Measurements from ENCODE around the gene DNAJC30.

DNAJC30 gene

GRCh38 chr7:73646785-73647724 is 36.2 kb downstream of the DNAJC30 start:
- no peak overlapping the region for H3K4me3 ChIP-seq (ENCODE audit: low read length)
- no peak for TF ChIP-seq CTCF (conservative IDR thresholded peaks at IDR 0.05; ENCODE audit: low read depth, low read length)
- DNase-seq (ENCODE audit: low read depth): no peak

GRCh38 chr7:73645643-73646174 is 37.5 kb downstream of the DNAJC30 start:
- no peak overlapping the region for H3K4me3 ChIP-seq (ENCODE audit: low read length)
- DNase-seq (ENCODE audit: low read depth): no peak

GRCh38 chr7:73644688-73645286 is 38.5 kb downstream of the DNAJC30 start:
- no peak for TF ChIP-seq CTCF (conservative IDR thresholded peaks at IDR 0.05; ENCODE audit: low read depth, low read length)
- no peak for DNase-seq (ENCODE audit: low read depth)
- H3K4me3 ChIP-seq (ENCODE audit: low read length): no peak overlapping the region

More at GRCh38 chr7:73645643-73646174, 37.5 kb downstream of the DNAJC30 start:
- no peak for TF ChIP-seq CTCF (conservative IDR thresholded peaks at IDR 0.05; ENCODE audit: low read depth, low read length)

GRCh38 chr7:73642834-73643233 is 40.4 kb downstream of the DNAJC30 start:
- no peak for TF ChIP-seq CTCF (conservative IDR thresholded peaks at IDR 0.05; ENCODE audit: low read depth, low read length)
- no peak for DNase-seq (ENCODE audit: low read depth)
- no peak overlapping the region for H3K4me3 ChIP-seq (ENCODE audit: low read length)

DNA sequence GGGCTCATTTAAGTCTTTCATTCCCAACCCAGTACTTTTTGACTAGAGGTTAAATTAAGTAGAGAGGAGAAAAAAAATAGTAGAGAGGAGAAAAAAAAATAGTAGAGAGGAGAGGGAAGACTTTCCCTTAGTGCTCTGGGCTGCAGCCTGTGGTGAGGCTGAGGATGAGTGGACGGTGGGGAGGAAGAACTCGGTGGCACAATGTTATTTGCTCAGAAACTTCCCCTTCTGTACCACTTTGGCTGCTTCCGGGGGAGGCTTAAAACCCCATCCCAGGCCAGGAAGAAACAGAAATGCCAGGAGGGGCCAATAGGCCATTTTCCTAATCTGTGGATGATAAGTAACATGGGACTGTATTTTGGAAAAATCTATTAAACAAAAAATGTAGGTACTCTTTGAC is 44.3 kb downstream of the DNAJC30 start:
- DNase-seq (ENCODE audit: low read depth): no peak
- no peak overlapping the region for H3K4me3 ChIP-seq (ENCODE audit: low read length)
- TF ChIP-seq CTCF (conservative IDR thresholded peaks at IDR 0.05; ENCODE audit: low read depth, low read length): no peak

DNA sequence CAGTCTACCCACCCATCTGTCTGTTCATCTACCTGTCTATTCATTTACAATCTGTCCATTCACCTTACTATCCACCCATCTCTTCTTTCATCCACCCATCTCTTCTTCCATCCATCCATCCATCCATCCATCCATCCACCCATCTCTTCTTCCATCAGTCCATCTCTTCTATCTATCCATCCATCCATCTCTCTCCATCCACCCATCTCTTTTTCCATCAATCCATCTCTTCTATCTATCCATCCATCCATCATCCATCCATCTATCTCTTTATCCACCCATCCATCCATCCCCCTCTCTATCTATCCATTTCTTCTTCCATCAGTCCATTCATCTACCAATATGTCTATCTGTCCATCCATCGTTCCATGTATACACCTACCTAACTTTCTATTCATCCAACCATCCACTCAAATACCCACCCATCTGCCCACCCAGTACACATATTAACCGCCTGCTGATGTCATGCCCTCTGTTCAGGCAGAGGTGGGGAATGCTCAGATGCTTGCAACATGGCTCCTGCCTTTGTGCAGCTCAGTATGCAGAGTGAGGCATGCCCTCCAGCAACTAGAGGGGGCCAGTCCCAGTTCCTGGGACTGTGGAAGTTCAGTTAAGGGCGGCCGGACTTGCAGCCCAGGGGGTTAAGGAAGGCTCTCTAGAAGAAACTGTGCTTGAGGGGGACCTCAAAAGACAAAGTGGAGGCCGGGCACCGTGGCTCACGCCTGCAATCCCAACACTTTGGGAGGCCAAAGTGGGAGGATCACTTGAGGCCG is 47.6 kb downstream of the DNAJC30 start:
- H3K4me3 ChIP-seq (ENCODE audit: low read length): no peak overlapping the region
- DNase-seq (ENCODE audit: low read depth): no peak
- no peak for TF ChIP-seq CTCF (conservative IDR thresholded peaks at IDR 0.05; ENCODE audit: low read depth, low read length)
